ENCODE measurements around the gene TARM1.

DNA sequence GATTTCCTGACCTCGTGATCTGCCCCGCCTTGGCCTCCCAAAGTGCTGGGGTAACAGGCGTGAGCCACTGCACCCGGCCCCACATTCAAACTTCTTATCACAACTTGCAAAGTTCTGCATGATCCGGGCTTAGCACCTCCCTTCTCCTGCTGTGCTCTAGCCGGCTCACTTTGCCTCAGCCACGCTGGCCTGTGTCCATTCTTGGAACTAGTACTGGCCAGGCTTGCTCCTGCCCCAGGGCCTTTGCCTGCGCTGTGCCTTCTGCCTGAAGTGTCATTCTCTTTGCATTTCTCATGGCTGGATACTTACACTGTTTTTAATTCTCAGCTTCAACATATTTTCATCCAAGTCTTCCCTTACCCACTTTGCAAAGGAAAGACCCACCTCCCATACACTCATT is 59.8 kb downstream of the TARM1 start:
- TF ChIP-seq CSDC2 (CRISPR knock-in tag; IDR thresholded peaks at IDR 0.05) (no peak), GLIS3 (CRISPR knock-in tag; IDR thresholded peaks at IDR 0.05) (no peak), ZFP3 (CRISPR knock-in tag; IDR thresholded peaks at IDR 0.05) (no peak), ARNTL (CRISPR knock-in tag; IDR thresholded peaks at IDR 0.05; ENCODE audit: borderline replicate concordance, low read depth) (no peak), RARB (CRISPR knock-in tag; IDR thresholded peaks at IDR 0.05) (no peak), ZFP30 (CRISPR knock-in tag; IDR thresholded peaks at IDR 0.05) (no peak), ISL1 (CRISPR knock-in tag; IDR thresholded peaks at IDR 0.05) (no peak)
- TF ChIP-seq, protein P1, sequence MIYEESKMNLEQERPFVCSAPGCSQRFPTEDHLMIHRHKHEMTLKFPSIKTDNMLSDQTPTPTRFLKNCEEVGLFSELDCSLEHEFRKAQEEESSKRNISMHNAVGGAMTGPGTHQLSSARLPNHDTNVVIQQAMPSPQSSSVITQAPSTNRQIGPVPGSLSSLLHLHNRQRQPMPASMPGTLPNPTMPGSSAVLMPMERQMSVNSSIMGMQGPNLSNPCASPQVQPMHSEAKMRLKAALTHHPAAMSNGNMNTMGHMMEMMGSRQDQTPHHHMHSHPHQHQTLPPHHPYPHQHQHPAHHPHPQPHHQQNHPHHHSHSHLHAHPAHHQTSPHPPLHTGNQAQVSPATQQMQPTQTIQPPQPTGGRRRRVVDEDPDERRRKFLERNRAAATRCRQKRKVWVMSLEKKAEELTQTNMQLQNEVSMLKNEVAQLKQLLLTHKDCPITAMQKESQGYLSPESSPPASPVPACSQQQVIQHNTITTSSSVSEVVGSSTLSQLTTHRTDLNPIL (CRISPR knock-in tag; IDR thresholded peaks at IDR 0.05; ENCODE audit: low read depth), result no peak
- TF ChIP-seq, protein P2, sequence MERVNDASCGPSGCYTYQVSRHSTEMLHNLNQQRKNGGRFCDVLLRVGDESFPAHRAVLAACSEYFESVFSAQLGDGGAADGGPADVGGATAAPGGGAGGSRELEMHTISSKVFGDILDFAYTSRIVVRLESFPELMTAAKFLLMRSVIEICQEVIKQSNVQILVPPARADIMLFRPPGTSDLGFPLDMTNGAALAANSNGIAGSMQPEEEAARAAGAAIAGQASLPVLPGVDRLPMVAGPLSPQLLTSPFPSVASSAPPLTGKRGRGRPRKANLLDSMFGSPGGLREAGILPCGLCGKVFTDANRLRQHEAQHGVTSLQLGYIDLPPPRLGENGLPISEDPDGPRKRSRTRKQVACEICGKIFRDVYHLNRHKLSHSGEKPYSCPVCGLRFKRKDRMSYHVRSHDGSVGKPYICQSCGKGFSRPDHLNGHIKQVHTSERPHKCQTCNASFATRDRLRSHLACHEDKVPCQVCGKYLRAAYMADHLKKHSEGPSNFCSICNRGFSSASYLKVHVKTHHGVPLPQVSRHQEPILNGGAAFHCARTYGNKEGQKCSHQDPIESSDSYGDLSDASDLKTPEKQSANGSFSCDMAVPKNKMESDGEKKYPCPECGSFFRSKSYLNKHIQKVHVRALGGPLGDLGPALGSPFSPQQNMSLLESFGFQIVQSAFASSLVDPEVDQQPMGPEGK (CRISPR knock-in tag; IDR thresholded peaks at IDR 0.05; ENCODE audit: borderline replicate concordance), result no peak
